A549 (cell line): Measurements from ENCODE around the gene PIK3R4.

Experiments used
- JUN ChIP-seq, 2 experiments: fragments of >200 bp; sonication (Bioruptor Twin); formaldehyde crosslinking; IDR thresholded peaks; 2 replicates in 1 of 2; 3 replicates in 1 of 2; pipeline ENCODE4 v1.6.1; 2016 to 2017
- TF ChIP-seq, protein P1 (sequence below): fragments of >200 bp; sonication (Bioruptor Twin); formaldehyde crosslinking; IDR thresholded peaks from 3 replicates; pipeline ENCODE4 v1.5.1; 2016
- TF ChIP-seq, protein P2 (sequence below): fragments of 450-650 bp; IDR thresholded peaks from 2 replicates; pipeline ENCODE4 v1.6.1; 2014; ENCODE audit warnings: antibody characterized with exemption

DNA sequence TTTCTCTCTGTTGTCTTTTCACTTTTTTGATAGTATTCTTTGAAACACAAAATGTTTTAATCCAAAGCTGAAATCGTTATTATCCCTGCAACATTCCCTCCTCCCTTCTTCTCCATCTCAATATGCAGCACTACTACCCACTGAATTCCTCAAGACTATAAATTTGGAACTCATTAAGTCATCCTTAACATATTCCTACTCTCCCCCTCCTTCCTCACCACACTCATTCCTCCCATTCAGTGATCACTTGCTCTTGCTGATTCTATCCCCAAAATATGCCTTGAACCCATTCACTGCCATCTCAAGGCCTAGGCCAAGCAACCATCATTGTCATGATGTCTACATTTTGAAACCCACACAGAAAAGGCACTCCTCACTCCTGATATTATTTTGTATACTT lies 2.4 kb upstream of the PIK3R4 start:
- TF ChIP-seq JUN (IDR thresholded peaks at IDR 0.05) = no peak
- TF ChIP-seq, protein P1, sequence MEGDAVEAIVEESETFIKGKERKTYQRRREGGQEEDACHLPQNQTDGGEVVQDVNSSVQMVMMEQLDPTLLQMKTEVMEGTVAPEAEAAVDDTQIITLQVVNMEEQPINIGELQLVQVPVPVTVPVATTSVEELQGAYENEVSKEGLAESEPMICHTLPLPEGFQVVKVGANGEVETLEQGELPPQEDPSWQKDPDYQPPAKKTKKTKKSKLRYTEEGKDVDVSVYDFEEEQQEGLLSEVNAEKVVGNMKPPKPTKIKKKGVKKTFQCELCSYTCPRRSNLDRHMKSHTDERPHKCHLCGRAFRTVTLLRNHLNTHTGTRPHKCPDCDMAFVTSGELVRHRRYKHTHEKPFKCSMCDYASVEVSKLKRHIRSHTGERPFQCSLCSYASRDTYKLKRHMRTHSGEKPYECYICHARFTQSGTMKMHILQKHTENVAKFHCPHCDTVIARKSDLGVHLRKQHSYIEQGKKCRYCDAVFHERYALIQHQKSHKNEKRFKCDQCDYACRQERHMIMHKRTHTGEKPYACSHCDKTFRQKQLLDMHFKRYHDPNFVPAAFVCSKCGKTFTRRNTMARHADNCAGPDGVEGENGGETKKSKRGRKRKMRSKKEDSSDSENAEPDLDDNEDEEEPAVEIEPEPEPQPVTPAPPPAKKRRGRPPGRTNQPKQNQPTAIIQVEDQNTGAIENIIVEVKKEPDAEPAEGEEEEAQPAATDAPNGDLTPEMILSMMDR = no peak
- TF ChIP-seq, protein P2, sequence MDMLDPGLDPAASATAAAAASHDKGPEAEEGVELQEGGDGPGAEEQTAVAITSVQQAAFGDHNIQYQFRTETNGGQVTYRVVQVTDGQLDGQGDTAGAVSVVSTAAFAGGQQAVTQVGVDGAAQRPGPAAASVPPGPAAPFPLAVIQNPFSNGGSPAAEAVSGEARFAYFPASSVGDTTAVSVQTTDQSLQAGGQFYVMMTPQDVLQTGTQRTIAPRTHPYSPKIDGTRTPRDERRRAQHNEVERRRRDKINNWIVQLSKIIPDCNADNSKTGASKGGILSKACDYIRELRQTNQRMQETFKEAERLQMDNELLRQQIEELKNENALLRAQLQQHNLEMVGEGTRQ = no peak
